A673 (cell line): ENCODE measurements around the gene TRIP13. TPM values are rescaled to one million over a fixed set of nuclear protein-coding genes. Genes with fewer than 3 reads are reported as not detected.
"Not testable (repeated sequence)": the region's sequence is repeated elsewhere in the genome, so short reads cannot be mapped to it uniquely, and the experiment has no call there.

Experiments used
- BruUV-seq: library from RNA; stranded (reverse); fragments of 400-500 nt; replicated peaks from 2 replicates; lab custom pipeline; 2021; lab: Mats Ljungman, UMichigan
- CTCF ChIA-PET: fragments of 300-600 bp; sonication (Branson Sonifier 250); formaldehyde crosslinking; loops from one replicate; lab custom pipeline; 2022; ENCODE audit warnings: antibody characterized with exemption; lab: Charles Lee
- POLR2A ChIA-PET: fragments of 300-600 bp; sonication (Branson Sonifier 250); formaldehyde crosslinking; loops from one replicate; lab custom pipeline; 2022; ENCODE audit warnings: antibody characterized with exemption; ENCODE audit not compliant: low non-redundant PET; lab: Charles Lee
- DNase-seq: peaks from one replicate; pipeline ENCODE4 v3.0.0-alpha.2; 2015; ENCODE audit warnings: low spot score
- H3K27ac ChIP-seq: fragments of 200-600 bp; sonication (generic); 2 replicates; pipeline ENCODE4 v1.5.1; 2016; ENCODE audit warnings: mixed run types, low read depth, mild to moderate bottlenecking, mixed read lengths, antibody characterized with exemption, low read length; ENCODE audit not compliant: poor library complexity, severe bottlenecking
- H3K27me3 ChIP-seq: fragments of 200-600 bp; sonication (generic); replicated peaks from 2 replicates; pipeline ENCODE4 v1.6.1; 2017; ENCODE audit warnings: mixed run types, low read depth, mild to moderate bottlenecking, mixed read lengths, antibody characterized with exemption, low read length; ENCODE audit not compliant: insufficient read depth, poor library complexity
- H3K36me3 ChIP-seq: fragments of 200-600 bp; sonication (generic); 2 replicates; pipeline ENCODE4 v1.6.1; 2016; ENCODE audit warnings: mixed run types, mild to moderate bottlenecking, mixed read lengths, antibody characterized with exemption, low read length; ENCODE audit not compliant: insufficient read depth, poor library complexity, severe bottlenecking
- H3K4me1 ChIP-seq: fragments of 200-600 bp; sonication (generic); 2 replicates; pipeline ENCODE4 v1.6.1; 2017; ENCODE audit warnings: mixed run types, mild to moderate bottlenecking, mixed read lengths, antibody characterized with exemption, low read length; ENCODE audit not compliant: insufficient read depth, poor library complexity, severe bottlenecking
- H3K4me3 ChIP-seq: fragments of 200-600 bp; sonication (generic); 2 replicates; pipeline ENCODE4 v1.5.1; 2016; ENCODE audit warnings: low read depth, mixed run types, mild to moderate bottlenecking, mixed read lengths, low read length; ENCODE audit not compliant: poor library complexity, severe bottlenecking
- H3K9me3 ChIP-seq: fragments of 200-600 bp; sonication (generic); 2 replicates; pipeline ENCODE4 v1.6.1; 2016; ENCODE audit warnings: mixed run types, low read depth, mild to moderate bottlenecking, mixed read lengths, antibody characterized with exemption, low read length; ENCODE audit not compliant: poor library complexity, severe bottlenecking
- EZH2 ChIP-seq: fragments of 200-600 bp; sonication (generic); IDR thresholded peaks from 2 replicates; pipeline ENCODE4 v1.6.1; 2017; ENCODE audit warnings: borderline replicate concordance, low read depth, mild to moderate bottlenecking, mixed read lengths, antibody characterized with exemption, low read length; ENCODE audit not compliant: poor library complexity, severe bottlenecking
- intact Hi-C: fragments of 100-400 bp; cut with micrococcal nuclease; formaldehyde crosslinking; loops from one replicate; pipeline ENCODE4 v1.10.0; 2022; ENCODE audit not compliant: unreplicated experiment
- total RNA-seq: library from RNA; stranded (reverse); gene quantifications from 2 replicates; pipeline ENCODE4 v1.2.3, GENCODE V29; 2021
- TF ChIP-seq, protein P1 (sequence below): fragments of 300-800, 200-600 bp; sonication (generic); conservative IDR thresholded peaks from 2 replicates; pipeline ENCODE4 v1.5.1; 2017; ENCODE audit warnings: low read depth, mild to moderate bottlenecking, antibody characterized with exemption, low read length, moderate library complexity, mixed read lengths

The TRIP13 gene
- total RNA-seq, 1 experiment from 2014 or later, result 69.1 TPM

DNA sequence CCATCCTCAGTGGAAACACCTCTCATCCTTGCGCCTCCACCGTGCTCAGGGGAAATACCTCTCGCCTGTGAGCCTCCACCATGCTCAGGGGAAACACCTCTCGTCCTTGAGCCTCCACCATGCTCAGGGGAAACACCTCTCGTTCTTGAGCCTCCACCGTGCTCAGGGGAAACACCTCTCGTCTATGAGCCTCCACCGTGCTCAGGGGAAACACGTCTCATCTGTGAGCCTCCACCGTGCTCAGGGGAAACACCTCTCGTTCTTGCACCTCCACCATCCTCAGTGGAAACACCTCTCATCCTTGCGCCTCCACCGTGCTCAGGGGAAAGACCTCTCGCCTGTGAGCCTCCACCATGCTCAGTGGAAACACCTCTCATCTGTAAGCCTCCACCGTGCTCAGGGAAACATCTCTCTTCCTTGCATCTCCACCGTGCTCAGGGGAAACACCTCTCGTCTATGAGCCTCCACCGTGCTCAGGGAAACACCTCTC is 46.0 kb upstream of the TRIP13 start:
- H3K4me3 ChIP-seq, CTCF ChIA-PET, H3K27ac ChIP-seq, H3K36me3 ChIP-seq, H3K4me1 ChIP-seq, BruUV-seq, DNase-seq, H3K9me3 ChIP-seq, H3K27me3 ChIP-seq, POLR2A ChIA-PET, intact Hi-C loops: not testable (repeated sequence)

DNA sequence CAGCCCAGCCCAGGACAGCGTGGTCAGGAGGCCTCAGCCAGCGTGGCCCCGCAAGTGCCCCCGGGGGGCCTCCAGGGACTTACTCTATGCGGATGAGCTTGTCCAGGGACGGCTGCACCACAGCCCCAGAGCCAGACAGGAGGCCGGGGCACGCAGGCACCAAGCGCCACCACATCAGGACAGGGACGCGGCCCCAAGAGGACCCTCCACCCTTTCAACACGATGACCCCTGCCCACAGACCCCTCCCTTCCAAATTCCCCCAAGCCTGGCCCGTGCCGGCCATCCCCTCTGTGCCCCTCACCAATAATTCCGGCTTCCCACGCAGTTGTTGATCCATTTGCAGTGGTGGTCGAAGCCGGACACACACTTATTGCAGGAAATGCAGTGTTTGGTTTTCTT is 45.5 kb upstream of the TRIP13 start:
- H3K9me3 ChIP-seq, H3K27ac ChIP-seq, DNase-seq, H3K4me1 ChIP-seq, BruUV-seq, H3K27me3 ChIP-seq, H3K4me3 ChIP-seq, CTCF ChIA-PET, POLR2A ChIA-PET, intact Hi-C loops, H3K36me3 ChIP-seq: not testable (repeated sequence)

DNA sequence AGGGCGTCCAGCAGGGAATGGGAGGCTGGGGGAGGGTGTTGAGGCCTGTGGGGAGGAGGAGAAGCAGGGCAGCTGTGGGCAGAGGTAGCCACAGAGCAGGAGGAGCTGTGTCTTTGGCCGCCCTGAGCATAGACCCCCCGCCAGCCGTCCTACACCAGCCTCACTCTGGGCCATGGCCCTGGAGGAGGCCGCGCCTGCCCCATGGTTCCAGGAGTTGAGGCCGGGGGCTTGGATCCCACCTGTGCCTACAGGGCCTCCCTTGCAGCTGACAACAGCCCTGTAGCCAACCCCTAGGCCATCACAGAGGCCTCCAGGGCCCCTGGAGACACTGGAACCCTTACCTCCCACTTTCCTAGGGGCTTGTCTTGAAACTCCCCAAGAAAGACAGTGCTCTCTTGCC is 44.9 kb upstream of the TRIP13 start:
- intact Hi-C loops, H3K36me3 ChIP-seq, H3K4me3 ChIP-seq, H3K9me3 ChIP-seq, POLR2A ChIA-PET, H3K4me1 ChIP-seq, BruUV-seq, H3K27ac ChIP-seq, H3K27me3 ChIP-seq, DNase-seq, CTCF ChIA-PET: not testable (repeated sequence)

DNA sequence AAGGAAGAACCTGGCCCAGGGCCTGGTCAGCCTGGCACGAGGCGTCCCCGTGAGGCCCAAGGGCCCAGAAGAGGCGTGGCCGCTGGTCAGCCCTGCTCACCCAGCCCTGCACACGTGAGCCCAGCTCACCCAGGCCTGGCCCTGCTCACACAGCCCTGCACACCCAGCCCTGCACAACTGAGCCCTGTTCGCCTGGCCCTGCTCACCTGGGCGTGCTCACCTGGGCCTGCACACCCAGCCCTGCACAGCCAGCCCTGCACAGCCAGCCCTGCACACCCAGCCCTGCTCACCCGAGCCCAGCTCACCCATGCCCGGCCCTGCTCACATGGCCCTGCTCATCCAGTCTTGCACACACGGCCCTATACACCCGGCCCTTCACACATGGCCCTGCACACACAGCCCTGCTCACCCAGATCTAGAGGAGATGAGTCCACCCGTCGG is 44.0 kb upstream of the TRIP13 start:
- Histone ChIP-seq H3K36me3 (no peaks in the 10 kb centered on the region), H3K9me3 (no peaks in the 10 kb centered on the region), H3K4me1 (no peaks in the 10 kb centered on the region), H3K4me3 (no peak overlapping the region), H3K27ac (no peak overlapping the region), H3K27me3 (no peaks in the 10 kb centered on the region)
- CTCF ChIA-PET, result no interaction called here
- POLR2A ChIA-PET, result no interaction called here
- no TSS peak for BruUV-seq
- no peak for DNase-seq
- intact Hi-C loops, result no loop called here
- TF ChIP-seq, protein P1, sequence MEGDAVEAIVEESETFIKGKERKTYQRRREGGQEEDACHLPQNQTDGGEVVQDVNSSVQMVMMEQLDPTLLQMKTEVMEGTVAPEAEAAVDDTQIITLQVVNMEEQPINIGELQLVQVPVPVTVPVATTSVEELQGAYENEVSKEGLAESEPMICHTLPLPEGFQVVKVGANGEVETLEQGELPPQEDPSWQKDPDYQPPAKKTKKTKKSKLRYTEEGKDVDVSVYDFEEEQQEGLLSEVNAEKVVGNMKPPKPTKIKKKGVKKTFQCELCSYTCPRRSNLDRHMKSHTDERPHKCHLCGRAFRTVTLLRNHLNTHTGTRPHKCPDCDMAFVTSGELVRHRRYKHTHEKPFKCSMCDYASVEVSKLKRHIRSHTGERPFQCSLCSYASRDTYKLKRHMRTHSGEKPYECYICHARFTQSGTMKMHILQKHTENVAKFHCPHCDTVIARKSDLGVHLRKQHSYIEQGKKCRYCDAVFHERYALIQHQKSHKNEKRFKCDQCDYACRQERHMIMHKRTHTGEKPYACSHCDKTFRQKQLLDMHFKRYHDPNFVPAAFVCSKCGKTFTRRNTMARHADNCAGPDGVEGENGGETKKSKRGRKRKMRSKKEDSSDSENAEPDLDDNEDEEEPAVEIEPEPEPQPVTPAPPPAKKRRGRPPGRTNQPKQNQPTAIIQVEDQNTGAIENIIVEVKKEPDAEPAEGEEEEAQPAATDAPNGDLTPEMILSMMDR, result no peak
- no peak for TF ChIP-seq EZH2
